ENCODE results near the gene SYT1. TPM values are rescaled to one million over a fixed set of nuclear protein-coding genes. Genes with fewer than 3 reads are reported as not detected.

SYT1 gene
- total and polyA plus RNA-seq, 2 of the 8 experiments (the other 6 are each of a cell fraction or from before 2014, with no cell fraction given): 11.0 to 34.6 TPM

DNA sequence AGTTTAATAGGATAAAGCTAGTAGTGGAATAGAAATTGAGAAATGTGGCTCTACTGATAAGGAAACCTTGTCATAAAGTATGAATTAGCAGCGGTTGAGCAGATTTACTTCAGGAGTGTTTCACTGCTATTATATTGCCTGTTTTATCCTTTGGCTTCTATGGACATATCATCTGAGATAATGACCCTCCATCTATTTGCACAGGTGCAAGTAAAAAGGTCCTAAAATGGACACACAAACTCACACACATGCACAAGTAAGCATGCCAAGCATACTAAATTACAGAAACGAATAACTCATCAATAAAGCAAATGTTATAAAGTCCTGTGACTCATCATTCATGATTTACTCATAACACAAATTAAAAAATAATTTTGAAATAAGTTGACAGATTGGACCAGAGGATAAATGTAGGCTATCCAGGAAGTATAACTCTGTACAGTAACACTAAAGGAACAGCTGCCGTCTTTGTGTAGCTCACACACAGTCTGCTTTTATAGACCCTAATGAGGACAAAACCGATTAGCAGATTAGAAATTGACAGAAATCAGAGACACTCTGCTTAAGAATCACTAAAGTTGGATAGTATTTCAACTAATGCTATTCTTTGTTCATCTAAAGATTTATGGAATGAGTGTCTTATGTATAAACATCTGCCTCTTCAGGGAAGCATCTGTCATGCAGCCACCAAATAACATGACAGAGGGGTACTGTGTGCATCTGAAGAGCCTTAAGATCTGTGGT, 73.9 kb downstream of the SYT1 start:
- Histone ChIP-seq H3K4me1 (replicated peaks in 1 of 4; ENCODE audit: control insufficient read depth in 3 of 4, insufficient read depth in 4 of 4, low read length in 3 of 4) (no peaks in the 10 kb centered on the region), H3K9me3 (ENCODE audit: insufficient read depth in 2 of 2, low read depth in 1 of 2, low read length in 1 of 2) (no peaks in the 10 kb centered on the region), H3K4ac (replicated peaks; ENCODE audit: insufficient read length, low read depth, low read length) (no peak overlapping the region), H3K79me2 (ENCODE audit: control insufficient read depth in 1 of 2, insufficient read depth in 2 of 2, low read length in 2 of 2) (no peaks in the 10 kb centered on the region), H3K23me2 (ENCODE audit: low read depth, low read length) (no peaks in the 10 kb centered on the region), H3K23ac (ENCODE audit: insufficient read length) (no peak overlapping the region), H3K14ac (ENCODE audit: insufficient read length) (no peak overlapping the region), H3K56ac (replicated peaks; ENCODE audit: insufficient read length, low read depth, low read length) (no peak overlapping the region), H3K27ac (ENCODE audit: low read depth, low read length) (no peak overlapping the region), H3K36me3 (ENCODE audit: control insufficient read depth in 2 of 4, insufficient read depth in 4 of 4, low read length in 3 of 4) (no peaks in the 10 kb centered on the region; a peak in 2 of 8 replicates), H3K27me3 (replicated peaks in 1 of 4; ENCODE audit: control insufficient read depth in 3 of 4, extremely low read depth in 1 of 4, insufficient read depth in 3 of 4, low read length in 3 of 4) (no peaks in the 10 kb centered on the region), H4K5ac (ENCODE audit: insufficient read length, low read depth, low read length) (no peak overlapping the region), H4K20me1 (replicated peaks in 1 of 2; ENCODE audit: control insufficient read depth in 1 of 2, insufficient read depth in 2 of 2, low read length in 2 of 2) (no peaks in the 10 kb centered on the region), H2BK5ac (ENCODE audit: low read depth, low read length) (no peak overlapping the region), H2BK12ac (ENCODE audit: low read depth, low read length) (no peak overlapping the region), H2BK20ac (ENCODE audit: low read length) (no peak overlapping the region), H4K91ac (replicated peaks; ENCODE audit: insufficient read length, low read length) (no peak overlapping the region), H3K18ac (ENCODE audit: extremely low read depth, low read length) (no peak overlapping the region), H3K79me1 (ENCODE audit: low read depth, low read length) (no peaks in the 10 kb centered on the region), H2AFZ (ENCODE audit: low read length) (no peak overlapping the region), H2AK5ac (ENCODE audit: low read depth, low read length) (no peak overlapping the region), H3K4me3 (ENCODE audit: extremely low read depth in 1 of 4, insufficient read depth in 2 of 4, low read depth in 3 of 4, low read length in 4 of 4) (no peak overlapping the region), H2BK15ac (ENCODE audit: low read length) (no peak overlapping the region), H3K4me2 (ENCODE audit: insufficient read depth in 1 of 2, low read depth in 2 of 2, low read length in 2 of 2) (no peak overlapping the region), H2BK120ac (replicated peaks; ENCODE audit: low read depth, low read length) (no peak overlapping the region), H3K9ac (replicated peaks in 1 of 4; ENCODE audit: extremely low read depth in 1 of 4, low read depth in 3 of 4, low read length in 3 of 4) (no peak overlapping the region), H4K8ac (ENCODE audit: extremely low read depth, insufficient read depth, low read length) (no peak overlapping the region)
- POLR2A ChIA-PET (ENCODE audit: partially characterized antibody): interaction anchor here (1.3 kb wide), 1 partner anchor 8 kb away, joined by 5 read pairs; no protein-coding TSS in a partner anchor
- 92% methylated on average over 4 of the region's 4 CpGs; no CpG with 5 or more reads in 1 of the 2 experiments for WGBS, 2 experiments (ENCODE audit: extremely low coverage in 1 of 2, insufficient coverage in 1 of 2, insufficient read length in 1 of 2, insufficient replicate concordance in 2 of 2, low coverage in 1 of 2, low lambda C conversion rate in 2 of 2, missing lambda C conversion rate in 1 of 2)
- no peak for FAIRE-seq
- DNase-seq (ENCODE audit: low read depth in 1 of 2, low spot score in 2 of 2): no peak
- CTCF ChIA-PET (ENCODE audit: partially characterized antibody): interaction anchor here (0.7 to 0.9 kb wide), 2 partner anchors 10 to 21 kb away, joined by 3 read pairs; no protein-coding TSS in a partner anchor
- TF ChIP-seq CTBP2 (IDR thresholded peaks at IDR 0.05; ENCODE audit: borderline replicate concordance, insufficient read depth, insufficient read length, low read length) (no peak), TAF1 (IDR thresholded peaks at IDR 0.05; ENCODE audit: low read depth, low read length) (no peak), SRF (IDR thresholded peaks at IDR 0.05; ENCODE audit: low read depth, low read length) (no peak), RXRA (IDR thresholded peaks at IDR 0.05; ENCODE audit: insufficient read depth, low read depth, low read length) (no peak), NANOG (IDR thresholded peaks at IDR 0.05; ENCODE audit: insufficient read depth, low read depth, low read length, poor library complexity, severe bottlenecking) (no peak), POLR2A (IDR thresholded peaks at IDR 0.05; ENCODE audit: control extremely low read depth in 1 of 2, low read depth in 2 of 2, low read length in 2 of 2) (no peak), SP2 (IDR thresholded peaks at IDR 0.05; ENCODE audit: low read length) (no peak), TEAD4 (IDR thresholded peaks at IDR 0.05; ENCODE audit: low read depth, low read length) (no peak), YY1 (IDR thresholded peaks at IDR 0.05; ENCODE audit: low read depth, low read length) (no peak), BRCA1 (IDR thresholded peaks at IDR 0.05; ENCODE audit: low read depth, low read length) (no peak), JUN (IDR thresholded peaks at IDR 0.05; ENCODE audit: low read depth, low read length) (no peak)

Measured in H1 (cell line).